ENCODE data around the gene SGSM1. TPM values are rescaled to one million over a fixed set of nuclear protein-coding genes. Genes with fewer than 3 reads are reported as not detected.

The SGSM1 gene
- total RNA-seq, 2 experiments from 2014 or later = not detected

DNA sequence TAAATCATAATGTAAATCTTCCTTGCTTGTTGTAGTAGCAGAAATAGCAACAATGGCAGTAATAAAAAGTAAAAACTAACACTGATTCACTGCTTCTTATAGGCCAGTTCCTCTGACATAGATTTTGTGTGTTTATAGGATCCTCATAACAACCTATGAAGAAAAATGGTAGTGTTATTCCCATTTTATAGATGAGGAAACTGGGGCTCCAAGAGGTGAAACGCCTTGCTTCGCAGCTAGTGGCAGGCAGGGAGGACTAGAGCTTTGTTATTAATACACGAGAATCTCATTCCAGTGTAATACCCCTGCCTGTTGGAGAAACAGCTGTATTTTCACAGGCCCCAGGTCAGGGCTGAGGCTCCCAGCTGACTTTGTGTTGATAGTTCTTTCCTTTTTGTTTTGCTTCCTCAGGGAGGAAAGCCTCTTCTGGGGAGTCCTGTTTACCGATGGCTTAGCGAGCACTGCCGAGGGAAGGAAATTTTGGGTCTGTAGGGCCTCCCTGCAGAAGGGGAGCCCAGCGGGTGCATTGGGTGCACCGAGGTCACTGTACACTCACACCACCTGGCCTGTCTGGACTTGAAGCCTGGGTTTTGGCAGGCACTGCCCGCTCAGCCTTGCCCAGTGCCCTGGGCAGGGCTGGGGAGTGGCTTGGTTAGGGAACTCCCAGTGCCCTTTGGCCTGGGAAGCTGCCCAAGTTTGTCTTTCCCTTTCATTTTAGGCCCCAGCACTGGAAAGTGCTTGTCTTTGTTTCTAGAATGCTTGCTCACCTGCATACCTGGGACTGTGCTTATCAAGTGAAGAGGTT lies 160.0 kb downstream of the SGSM1 start:
- ChIA-PET CTCF (no interaction called here), POLR2A (no interaction called here)
- DNase-seq = no peak
- ATAC-seq = no peak
- Mint-ChIP-seq H3K4me3 (no peak overlapping the region), H3K36me3 (ENCODE audit: low read depth) (no peaks in the 10 kb centered on the region), H3K27me3 (ENCODE audit: low read depth) (no peaks in the 10 kb centered on the region), H3K9me3 (ENCODE audit: insufficient read depth) (no peaks in the 10 kb centered on the region), H3K27ac (no peak overlapping the region), H3K4me1 (ENCODE audit: low read depth) (peaks cover 2% of the 10 kb centered on the region)

DNA sequence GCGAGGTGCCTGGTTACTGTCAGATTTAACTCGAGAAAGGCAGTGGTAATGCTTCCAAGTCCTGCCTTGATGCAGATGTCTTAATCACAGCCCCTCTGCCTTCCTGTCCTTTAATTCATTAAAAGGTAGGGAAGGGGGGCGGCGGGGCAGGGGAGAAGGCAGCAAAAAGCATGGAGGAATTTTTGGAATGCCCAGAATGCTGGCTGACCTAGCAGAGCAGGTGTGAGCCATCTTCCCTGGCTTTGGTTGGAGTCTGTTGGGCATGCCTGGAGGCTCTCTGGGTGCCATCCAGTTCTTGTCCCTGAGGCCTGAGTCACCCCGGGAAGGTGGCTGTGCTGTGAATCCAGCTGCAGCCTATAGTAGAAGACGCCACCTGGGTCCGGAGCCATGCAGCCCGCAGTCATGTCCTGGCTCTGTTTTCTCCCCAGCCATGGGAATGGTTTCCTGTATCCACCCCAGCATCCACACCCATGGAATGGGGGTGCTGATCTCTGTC lies 162.1 kb downstream of the SGSM1 start:
- CTCF ChIA-PET = no interaction called here
- Mint-ChIP-seq H3K27me3 (ENCODE audit: low read depth) (peaks cover 2% of the 10 kb centered on the region), H3K36me3 (ENCODE audit: low read depth) (no peaks in the 10 kb centered on the region), H3K4me1 (ENCODE audit: low read depth) (peaks cover 2% of the 10 kb centered on the region), H3K9me3 (ENCODE audit: insufficient read depth) (no peaks in the 10 kb centered on the region), H3K27ac (no peak overlapping the region), H3K4me3 (no peak overlapping the region)
- no peak for ATAC-seq
- POLR2A ChIA-PET = no interaction called here
- no peak for DNase-seq

GRCh38 chr22:24969560-24970301 lies 163.7 kb downstream of the SGSM1 start:
- ChIA-PET POLR2A (no interaction called here), CTCF (interaction anchor here (0.8 kb wide), 1 partner anchor 88 kb away, joined by 3 read pairs; no protein-coding TSS in a partner anchor)
- Mint-ChIP-seq H3K4me3 (no peak overlapping the region), H3K27me3 (ENCODE audit: low read depth) (peaks cover 2% of the 10 kb centered on the region), H3K4me1 (ENCODE audit: low read depth) (no peaks in the 10 kb centered on the region), H3K36me3 (ENCODE audit: low read depth) (no peaks in the 10 kb centered on the region), H3K27ac (no peak overlapping the region), H3K9me3 (ENCODE audit: insufficient read depth) (no peaks in the 10 kb centered on the region)
- ATAC-seq = no peak
- no peak for DNase-seq

DNA sequence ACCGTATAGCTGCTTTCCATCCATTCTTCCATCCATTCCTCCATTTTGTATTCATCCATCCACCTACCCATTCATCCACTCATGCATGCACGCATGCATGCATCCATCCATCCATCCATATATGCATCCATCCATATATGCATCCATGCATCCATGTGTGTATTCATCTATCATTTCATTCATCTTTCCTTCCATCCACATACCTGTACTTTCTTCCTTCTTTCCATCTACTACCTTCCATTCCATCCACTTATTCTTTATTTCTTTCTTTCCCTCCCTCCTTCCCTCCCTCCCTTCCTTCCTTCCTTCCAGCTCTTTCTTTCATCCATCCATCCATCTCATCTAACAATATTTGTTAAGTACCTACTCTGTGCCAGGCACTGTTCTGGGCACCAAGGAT lies 166.4 kb downstream of the SGSM1 start:
- DNase-seq = no peak
- Mint-ChIP-seq H3K27me3 (ENCODE audit: low read depth) (peaks cover 2% of the 10 kb centered on the region), H3K9me3 (ENCODE audit: insufficient read depth) (no peaks in the 10 kb centered on the region), H3K4me1 (ENCODE audit: low read depth) (no peaks in the 10 kb centered on the region), H3K4me3 (no peak overlapping the region), H3K36me3 (ENCODE audit: low read depth) (no peaks in the 10 kb centered on the region), H3K27ac (no peak overlapping the region)
- POLR2A ChIA-PET = no interaction called here
- no peak for ATAC-seq
- CTCF ChIA-PET = interaction anchor here (1.3 kb wide), 1 partner anchor 76 kb away, joined by 3 read pairs; no protein-coding TSS in a partner anchor

DNA sequence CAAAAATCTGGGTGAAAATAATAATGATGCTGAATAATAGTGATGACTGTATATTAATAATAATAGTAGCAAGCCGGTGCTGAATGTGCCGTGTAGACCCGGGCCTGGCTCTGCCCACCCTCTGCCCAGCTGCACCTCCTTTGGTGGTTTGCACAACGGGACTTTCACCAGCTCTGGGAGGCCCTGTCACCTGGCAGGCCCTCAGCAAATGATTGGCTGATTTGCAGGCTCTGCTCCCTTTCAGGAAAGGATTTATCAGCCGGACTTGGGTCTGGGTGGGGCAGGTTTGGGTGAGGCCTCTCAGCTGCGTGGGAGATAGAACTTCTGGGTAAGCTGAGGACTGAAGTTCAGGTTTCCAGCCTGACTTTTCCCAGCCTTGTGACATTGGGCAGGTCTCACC lies 167.9 kb downstream of the SGSM1 start:
- Mint-ChIP-seq H3K4me3 (no peak overlapping the region), H3K9me3 (ENCODE audit: insufficient read depth) (no peaks in the 10 kb centered on the region), H3K36me3 (ENCODE audit: low read depth) (no peaks in the 10 kb centered on the region), H3K27ac (no peak overlapping the region), H3K27me3 (ENCODE audit: low read depth) (peaks cover 2% of the 10 kb centered on the region), H3K4me1 (ENCODE audit: low read depth) (no peaks in the 10 kb centered on the region)
- ATAC-seq = no peak
- no peak for DNase-seq
- CTCF ChIA-PET = interaction anchor here (1.3 kb wide), 1 partner anchor 75 kb away, joined by 3 read pairs; no protein-coding TSS in a partner anchor
- POLR2A ChIA-PET = interaction anchor here (0.9 kb wide), 1 partner anchor 9 kb away, joined by 3 read pairs; no protein-coding TSS in a partner anchor

GRCh38 chr22:24975125-24975640 lies 169.2 kb downstream of the SGSM1 start:
- Mint-ChIP-seq H3K27me3 (ENCODE audit: low read depth) (peaks cover 2% of the 10 kb centered on the region), H3K4me1 (ENCODE audit: low read depth) (no peaks in the 10 kb centered on the region), H3K27ac (no peak overlapping the region), H3K36me3 (ENCODE audit: low read depth) (no peaks in the 10 kb centered on the region), H3K9me3 (ENCODE audit: insufficient read depth) (no peaks in the 10 kb centered on the region), H3K4me3 (no peak overlapping the region)
- DNase-seq (no peak), ATAC-seq (no peak)
- ChIA-PET POLR2A (no interaction called here), CTCF (no interaction called here)

GRCh38 chr22:24975813-24976341 lies 169.9 kb downstream of the SGSM1 start:
- DNase-seq (no peak), ATAC-seq (no peak)
- Mint-ChIP-seq H3K27me3 (ENCODE audit: low read depth) (peaks cover 2% of the 10 kb centered on the region), H3K4me3 (no peak overlapping the region), H3K36me3 (ENCODE audit: low read depth) (no peaks in the 10 kb centered on the region), H3K27ac (no peak overlapping the region), H3K9me3 (ENCODE audit: insufficient read depth) (no peaks in the 10 kb centered on the region), H3K4me1 (ENCODE audit: low read depth) (no peaks in the 10 kb centered on the region)
- POLR2A ChIA-PET = no interaction called here
- CTCF ChIA-PET = no interaction called here

DNA sequence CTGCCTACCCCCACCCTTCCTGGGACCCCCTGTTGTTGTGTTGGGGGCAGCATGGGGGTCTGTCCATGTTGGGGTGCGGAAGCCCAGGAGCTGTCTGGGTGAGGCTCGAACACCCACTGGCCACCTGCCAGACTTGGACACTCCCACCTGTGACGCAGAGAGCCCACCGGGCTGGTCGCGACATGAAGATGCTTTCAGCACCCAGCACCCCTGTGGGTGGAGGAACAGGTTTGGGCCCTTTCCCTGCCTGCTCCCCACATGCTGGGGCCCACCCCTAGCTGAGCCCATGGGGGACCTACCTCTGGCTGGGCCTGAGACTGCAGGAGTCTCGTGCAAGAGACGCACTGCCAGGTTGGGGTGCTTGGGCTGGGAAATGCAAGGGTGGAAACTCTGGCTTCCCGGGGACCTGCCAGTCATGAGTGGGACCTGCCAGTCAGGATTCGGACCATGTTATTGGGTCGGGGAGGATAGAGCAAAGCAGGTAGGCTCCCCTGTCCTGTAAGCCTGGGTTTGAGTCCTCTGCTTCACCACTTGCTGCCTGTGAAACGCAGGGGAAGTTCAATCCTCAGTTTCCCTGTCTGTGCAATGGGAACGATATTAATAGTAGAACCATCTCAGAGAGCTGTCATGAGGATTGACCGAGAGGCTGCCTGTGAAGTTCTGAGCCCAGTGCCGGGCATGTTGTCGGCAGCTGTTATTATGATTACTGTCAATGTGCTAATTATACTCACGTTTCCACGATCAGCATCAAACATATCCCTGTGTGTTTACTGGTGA lies 170.6 kb downstream of the SGSM1 start:
- H3K4me1 Mint-ChIP-seq (ENCODE audit: low read depth) = no peaks in the 10 kb centered on the region
- no peak for DNase-seq
- H3K36me3 Mint-ChIP-seq (ENCODE audit: low read depth) = no peaks in the 10 kb centered on the region
- no peaks in the 10 kb centered on the region for H3K9me3 Mint-ChIP-seq (ENCODE audit: insufficient read depth)
- H3K27ac Mint-ChIP-seq = no peak overlapping the region
- ATAC-seq = no peak
- no peak overlapping the region for H3K4me3 Mint-ChIP-seq
- CTCF ChIA-PET = no interaction called here
- POLR2A ChIA-PET = no interaction called here
- H3K27me3 Mint-ChIP-seq (ENCODE audit: low read depth) = peaks cover 5% of the 10 kb centered on the region

Other genes starting within 250 kb of the SGSM1 start
- gene LRRC75B, start 213.1 kb upstream of the SGSM1 start, total RNA-seq = 1 to 10 TPM in 1 of 2 experiments, under 1 TPM in 1; 0.91 to 1.3 TPM
- 10 to 100 TPM; 20.0 to 23.6 TPM for gene GGT1, start 203.0 kb upstream of the SGSM1 start, total RNA-seq
- not detected for gene PIWIL3, start 31.5 kb upstream of the SGSM1 start, total RNA-seq
- not detected for gene LHFPL7, start 140.5 kb downstream of the SGSM1 start, total RNA-seq
- 1 to 10 TPM; 5.1 to 5.5 TPM for gene KIAA1671, start 146.5 kb downstream of the SGSM1 start, total RNA-seq

All from activated CD8-positive, alpha-beta T cell treated with anti-CD3 and anti-CD28 coated beads, Interleukin-2, amount 10 ng/mL, durations not matched to agents 7 days and 5 days (primary cell).